ENCODE measurements around the gene LRRC36.

GRCh38 chr16:67346341-67346740 is 19.7 kb downstream of the LRRC36 start:
- TF ChIP-seq EZH2 (optimal IDR thresholded peaks at IDR 0.05; ENCODE audit: low read depth, low read length) (no peak), EZH2phosphoT487 (IDR thresholded peaks at IDR 0.05; ENCODE audit: low read length) (no peak), CTCF (IDR thresholded peaks at IDR 0.05; ENCODE audit: low read length) (no peak)
